ENCODE data around the gene CLRN3. TPM values are rescaled to one million over a fixed set of nuclear protein-coding genes. Genes with fewer than 3 reads are reported as not detected.

CLRN3 gene
- total RNA-seq, 4 donors from 2014 or later = not detected

GRCh38 chr10:127888521-127889312, 4.0 kb downstream of the CLRN3 start:
- Histone ChIP-seq H3K36me3 (no peaks in the 10 kb centered on the region), H3K4me1 (no peaks in the 10 kb centered on the region), H3K27ac (no peak overlapping the region), H3K4me3 (no peak overlapping the region), H3K27me3 (no peaks in the 10 kb centered on the region), H3K9me3 (no peaks in the 10 kb centered on the region)
- DNase-seq = no peak
- intact Hi-C loops (cut with DNase I; ENCODE audit: low total_unique reads) = no loop called here
- TF ChIP-seq CTCF (IDR thresholded peaks at IDR 0.05) (no peak), POLR2A (IDR thresholded peaks at IDR 0.05) (no peak)

GRCh38 chr10:127887541-127888415, 5.0 kb downstream of the CLRN3 start:
- Histone ChIP-seq H3K36me3 (no peaks in the 10 kb centered on the region), H3K9me3 (no peaks in the 10 kb centered on the region), H3K27ac (no peak overlapping the region), H3K4me3 (no peak overlapping the region), H3K27me3 (no peaks in the 10 kb centered on the region), H3K4me1 (no peaks in the 10 kb centered on the region)
- intact Hi-C loops (cut with DNase I; ENCODE audit: low total_unique reads) = no loop called here
- TF ChIP-seq POLR2A (IDR thresholded peaks at IDR 0.05) (no peak), CTCF (IDR thresholded peaks at IDR 0.05) (no peak)
- no peak for DNase-seq

- Histone ChIP-seq H3K9me3 (no peaks in the 10 kb centered on the region), H3K27ac (no peak overlapping the region), H3K4me3 (no peak overlapping the region), H3K36me3 (no peaks in the 10 kb centered on the region), H3K27me3 (no peaks in the 10 kb centered on the region), H3K4me1 (no peaks in the 10 kb centered on the region)
- intact Hi-C loops (cut with DNase I; ENCODE audit: low total_unique reads) = no loop called here
- no peak for DNase-seq
- TF ChIP-seq POLR2A (IDR thresholded peaks at IDR 0.05) = no peak
- TF ChIP-seq CTCF (IDR thresholded peaks at IDR 0.05) = no peak
These were observed 6.2 kb downstream of the CLRN3 start for GRCh38 chr10:127886371-127887051.

- H3K9me3 ChIP-seq = no peaks in the 10 kb centered on the region
- no peak for DNase-seq
- H3K27me3 ChIP-seq = no peaks in the 10 kb centered on the region
- H3K27ac ChIP-seq = no peak overlapping the region
- intact Hi-C loops (cut with DNase I; ENCODE audit: low total_unique reads) = no loop called here
- no peak overlapping the region for H3K4me3 ChIP-seq
- no peaks in the 10 kb centered on the region for H3K4me1 ChIP-seq
- no peak for TF ChIP-seq POLR2A (IDR thresholded peaks at IDR 0.05)
- no peak for TF ChIP-seq CTCF (IDR thresholded peaks at IDR 0.05)
- no peaks in the 10 kb centered on the region for H3K36me3 ChIP-seq
These were observed 8.2 kb downstream of the CLRN3 start for GRCh38 chr10:127884501-127884900.

All from uterus (tissue), 4 donors.